ENCODE measurements around the gene LBHD1.

DNA sequence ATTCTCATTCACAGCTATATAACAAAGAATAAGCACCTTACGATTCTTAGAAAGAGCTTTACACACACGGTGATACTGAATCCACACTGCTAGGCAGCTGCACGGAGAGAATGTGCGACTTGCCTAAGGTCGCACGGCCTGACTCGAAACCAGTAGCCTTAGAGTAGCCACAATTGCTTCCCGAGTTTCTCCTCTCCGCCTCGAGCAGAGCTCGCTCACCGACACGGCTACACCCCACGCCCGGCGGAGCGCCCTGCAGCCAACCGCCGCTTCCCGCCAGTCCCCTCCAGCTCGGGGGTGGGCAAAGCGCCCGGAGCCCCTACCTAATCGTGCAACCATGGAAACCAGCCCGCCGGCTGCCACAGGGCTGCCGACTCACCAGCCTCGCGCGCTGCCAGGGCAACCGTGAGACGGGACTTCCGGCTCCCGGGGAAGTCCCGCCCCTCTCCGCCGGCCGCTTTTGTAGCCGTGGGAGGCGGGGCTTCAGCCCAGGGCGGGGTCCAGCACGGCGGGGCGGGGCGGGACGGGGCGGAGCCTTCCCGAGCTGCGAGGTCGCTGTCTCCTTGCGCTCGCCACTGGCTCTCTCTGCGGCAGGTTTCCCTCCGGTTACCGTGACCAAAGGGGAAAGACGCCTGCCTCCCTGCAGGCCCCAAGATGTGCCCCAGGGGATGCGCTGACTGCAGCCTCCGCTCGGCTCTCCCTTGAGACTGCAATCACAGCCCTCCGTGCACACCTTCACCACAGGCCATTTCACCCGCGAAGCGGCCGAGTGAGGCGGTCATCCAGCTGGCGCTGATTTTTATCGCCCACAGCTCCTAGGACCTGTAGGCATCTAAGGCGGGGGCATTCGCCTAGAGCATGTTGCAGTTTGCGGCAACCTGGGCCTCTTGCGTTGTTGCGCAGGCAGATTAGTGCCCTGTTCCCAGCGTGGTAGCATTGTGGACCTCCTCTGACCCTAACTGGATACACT lies 34.1 kb upstream of the LBHD1 start:
- TF ChIP-seq, protein P1, sequence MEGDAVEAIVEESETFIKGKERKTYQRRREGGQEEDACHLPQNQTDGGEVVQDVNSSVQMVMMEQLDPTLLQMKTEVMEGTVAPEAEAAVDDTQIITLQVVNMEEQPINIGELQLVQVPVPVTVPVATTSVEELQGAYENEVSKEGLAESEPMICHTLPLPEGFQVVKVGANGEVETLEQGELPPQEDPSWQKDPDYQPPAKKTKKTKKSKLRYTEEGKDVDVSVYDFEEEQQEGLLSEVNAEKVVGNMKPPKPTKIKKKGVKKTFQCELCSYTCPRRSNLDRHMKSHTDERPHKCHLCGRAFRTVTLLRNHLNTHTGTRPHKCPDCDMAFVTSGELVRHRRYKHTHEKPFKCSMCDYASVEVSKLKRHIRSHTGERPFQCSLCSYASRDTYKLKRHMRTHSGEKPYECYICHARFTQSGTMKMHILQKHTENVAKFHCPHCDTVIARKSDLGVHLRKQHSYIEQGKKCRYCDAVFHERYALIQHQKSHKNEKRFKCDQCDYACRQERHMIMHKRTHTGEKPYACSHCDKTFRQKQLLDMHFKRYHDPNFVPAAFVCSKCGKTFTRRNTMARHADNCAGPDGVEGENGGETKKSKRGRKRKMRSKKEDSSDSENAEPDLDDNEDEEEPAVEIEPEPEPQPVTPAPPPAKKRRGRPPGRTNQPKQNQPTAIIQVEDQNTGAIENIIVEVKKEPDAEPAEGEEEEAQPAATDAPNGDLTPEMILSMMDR (conservative IDR thresholded peaks at IDR 0.05; ENCODE audit: low read length) = no peak
- no peak for TF ChIP-seq EZH2phosphoT487 (IDR thresholded peaks at IDR 0.05; ENCODE audit: borderline replicate concordance)

All from Loucy (cell line).